HEK293 (cell line): Measurements from ENCODE around the gene EHD1.

Source experiments
- HOXC10 ChIP-seq: sonication (generic); formaldehyde crosslinking; IDR thresholded peaks from 2 replicates; pipeline ENCODE4 v1.8.1; 2023; ENCODE audit warnings: mild to moderate bottlenecking, missing genetic modification reagents
- KLF1 ChIP-seq: fragments of 450-650 bp; formaldehyde crosslinking; IDR thresholded peaks from 2 replicates; pipeline ENCODE4 v1.5.1; 2016; ENCODE audit warnings: missing biosample characterization, missing genetic modification characterization
- REPIN1 ChIP-seq: fragments of 450-650 bp; formaldehyde crosslinking; IDR thresholded peaks from 2 replicates; pipeline ENCODE4 v1.5.1; 2017; ENCODE audit warnings: missing biosample characterization, missing genetic modification characterization, low read depth
- SALL2 ChIP-seq: fragments of 450-650 bp; formaldehyde crosslinking; IDR thresholded peaks from 2 replicates; pipeline ENCODE4 v1.5.0; 2017; ENCODE audit warnings: missing biosample characterization, mild to moderate bottlenecking, missing genetic modification characterization, borderline replicate concordance
- SP3 ChIP-seq: fragments of 450-650 bp; formaldehyde crosslinking; IDR thresholded peaks from 2 replicates; pipeline ENCODE4 v1.5.1; 2016; ENCODE audit warnings: missing biosample characterization, missing genetic modification characterization
- SP7 ChIP-seq: fragments of 450-650 bp; formaldehyde crosslinking; IDR thresholded peaks from 2 replicates; pipeline ENCODE4 v1.5.1; 2016; ENCODE audit warnings: missing biosample characterization, missing genetic modification characterization
- ZBTB20 ChIP-seq: fragments of 450-650 bp; formaldehyde crosslinking; IDR thresholded peaks from 2 replicates; pipeline ENCODE4 v1.5.1; 2016; ENCODE audit warnings: missing biosample characterization, missing genetic modification characterization
- ZIC2 ChIP-seq: fragments of 450-650 bp; formaldehyde crosslinking; IDR thresholded peaks from 2 replicates; pipeline ENCODE4 v1.5.1; 2016; ENCODE audit warnings: missing biosample characterization, missing genetic modification characterization
- ZNF146 ChIP-seq: fragments of 450-650 bp; formaldehyde crosslinking; IDR thresholded peaks from 2 replicates; pipeline ENCODE4 v1.5.1; 2016; ENCODE audit warnings: missing biosample characterization, missing genetic modification characterization
- ZNF211 ChIP-seq: fragments of 450-650 bp; formaldehyde crosslinking; IDR thresholded peaks from 2 replicates; pipeline ENCODE4 v1.5.1; 2016; ENCODE audit warnings: low read depth, missing biosample characterization, missing genetic modification characterization
- ZNF354C ChIP-seq: fragments of 450-650 bp; formaldehyde crosslinking; IDR thresholded peaks from 2 replicates; pipeline ENCODE4 v1.5.1; 2016; ENCODE audit warnings: missing biosample characterization, missing genetic modification characterization, low read depth, borderline replicate concordance
- ZNF501 ChIP-seq: fragments of 450-650 bp; formaldehyde crosslinking; IDR thresholded peaks from 2 replicates; pipeline ENCODE4 v1.5.1; 2016; ENCODE audit warnings: missing biosample characterization, missing genetic modification characterization
- ZNF549 ChIP-seq: fragments of 450-650 bp; IDR thresholded peaks from 2 replicates; pipeline ENCODE4 v1.5.1; 2018; ENCODE audit warnings: missing biosample characterization, missing genetic modification characterization, mild to moderate bottlenecking, inconsistent platforms, moderate library complexity
- ZNF555 ChIP-seq: fragments of 450-650 bp; formaldehyde crosslinking; conservative IDR thresholded peaks from 2 replicates; pipeline ENCODE4 v1.5.1; 2017; ENCODE audit warnings: missing biosample characterization, mild to moderate bottlenecking, missing genetic modification characterization, inconsistent platforms
- ZNF558 ChIP-seq: fragments of 450-650 bp; formaldehyde crosslinking; IDR thresholded peaks from 2 replicates; pipeline ENCODE4 v1.5.1; 2016; ENCODE audit warnings: missing biosample characterization, missing genetic modification characterization
- ZNF626 ChIP-seq: fragments of 450-650 bp; sonication (Bioruptor Pico); formaldehyde crosslinking; IDR thresholded peaks from 2 replicates; pipeline ENCODE4 v1.5.1; 2018; ENCODE audit warnings: missing biosample characterization, missing genetic modification characterization, inconsistent platforms
- ZNF629 ChIP-seq: fragments of 450-650 bp; formaldehyde crosslinking; IDR thresholded peaks from 2 replicates; pipeline ENCODE4 v1.5.1; 2017; ENCODE audit warnings: missing biosample characterization, missing genetic modification characterization
- ZNF654 ChIP-seq: fragments of 450-650 bp; formaldehyde crosslinking; IDR thresholded peaks from 2 replicates; pipeline ENCODE4 v1.5.1; 2016; ENCODE audit warnings: low read depth, missing biosample characterization, missing genetic modification characterization
- ZNF677 ChIP-seq: fragments of 450-650 bp; IDR thresholded peaks from 2 replicates; pipeline ENCODE4 v1.5.0; 2018; ENCODE audit warnings: missing biosample characterization, mild to moderate bottlenecking, missing genetic modification characterization, moderate library complexity
- ZNF701 ChIP-seq: fragments of 450-650 bp; formaldehyde crosslinking; IDR thresholded peaks from 2 replicates; pipeline ENCODE4 v1.5.1; 2016; ENCODE audit warnings: missing biosample characterization, missing genetic modification characterization
- ZNF768 ChIP-seq: fragments of 450-650 bp; formaldehyde crosslinking; IDR thresholded peaks from 2 replicates; pipeline ENCODE4 v1.5.1; 2018; ENCODE audit warnings: missing biosample characterization, mild to moderate bottlenecking, missing genetic modification characterization
- ZNF792 ChIP-seq: fragments of 450-650 bp; formaldehyde crosslinking; IDR thresholded peaks from 2 replicates; pipeline ENCODE4 v1.5.1; 2016; ENCODE audit warnings: missing biosample characterization, missing genetic modification characterization
- ZNF843 ChIP-seq: fragments of 450-650 bp; formaldehyde crosslinking; IDR thresholded peaks from 2 replicates; pipeline ENCODE4 v1.5.1; 2016; ENCODE audit warnings: missing biosample characterization, missing genetic modification characterization
- TF ChIP-seq, protein P1 (sequence below): fragments of 450-650 bp; formaldehyde crosslinking; IDR thresholded peaks from 2 replicates; pipeline ENCODE4 v1.5.1; 2016; ENCODE audit warnings: missing biosample characterization, missing genetic modification characterization
- TF ChIP-seq, protein P2 (sequence below): fragments of 450-650 bp; formaldehyde crosslinking; IDR thresholded peaks from 2 replicates; pipeline ENCODE4 v1.5.1; 2017; ENCODE audit warnings: missing biosample characterization, missing genetic modification characterization
- TF ChIP-seq, protein P3 (sequence below): fragments of 450-650 bp; formaldehyde crosslinking; IDR thresholded peaks from 2 replicates; pipeline ENCODE4 v1.5.1; 2016; ENCODE audit warnings: missing biosample characterization, missing genetic modification characterization
- TF ChIP-seq, protein P4 (sequence below): sonication (generic); formaldehyde crosslinking; IDR thresholded peaks from 2 replicates; pipeline ENCODE4 v1.8.1; 2022; ENCODE audit warnings: mild to moderate bottlenecking, moderate library complexity, missing genetic modification reagents
- TF ChIP-seq, protein P5 (sequence below): IDR thresholded peaks from 2 replicates; pipeline ENCODE4 v1.6.1; 2011; ENCODE audit warnings: mild to moderate bottlenecking, low read depth, low read length, borderline replicate concordance
- TF ChIP-seq, protein P6 (sequence below): fragments of 450-650 bp; formaldehyde crosslinking; IDR thresholded peaks from 2 replicates; pipeline ENCODE4 v1.5.1; 2017; ENCODE audit warnings: missing biosample characterization, mild to moderate bottlenecking, missing genetic modification characterization, moderate library complexity
- TF ChIP-seq, protein P7 (sequence below): fragments of 450-650 bp; formaldehyde crosslinking; IDR thresholded peaks from 2 replicates; pipeline ENCODE4; 2016; ENCODE audit warnings: missing biosample characterization, missing genetic modification characterization

EHD1 gene

DNA sequence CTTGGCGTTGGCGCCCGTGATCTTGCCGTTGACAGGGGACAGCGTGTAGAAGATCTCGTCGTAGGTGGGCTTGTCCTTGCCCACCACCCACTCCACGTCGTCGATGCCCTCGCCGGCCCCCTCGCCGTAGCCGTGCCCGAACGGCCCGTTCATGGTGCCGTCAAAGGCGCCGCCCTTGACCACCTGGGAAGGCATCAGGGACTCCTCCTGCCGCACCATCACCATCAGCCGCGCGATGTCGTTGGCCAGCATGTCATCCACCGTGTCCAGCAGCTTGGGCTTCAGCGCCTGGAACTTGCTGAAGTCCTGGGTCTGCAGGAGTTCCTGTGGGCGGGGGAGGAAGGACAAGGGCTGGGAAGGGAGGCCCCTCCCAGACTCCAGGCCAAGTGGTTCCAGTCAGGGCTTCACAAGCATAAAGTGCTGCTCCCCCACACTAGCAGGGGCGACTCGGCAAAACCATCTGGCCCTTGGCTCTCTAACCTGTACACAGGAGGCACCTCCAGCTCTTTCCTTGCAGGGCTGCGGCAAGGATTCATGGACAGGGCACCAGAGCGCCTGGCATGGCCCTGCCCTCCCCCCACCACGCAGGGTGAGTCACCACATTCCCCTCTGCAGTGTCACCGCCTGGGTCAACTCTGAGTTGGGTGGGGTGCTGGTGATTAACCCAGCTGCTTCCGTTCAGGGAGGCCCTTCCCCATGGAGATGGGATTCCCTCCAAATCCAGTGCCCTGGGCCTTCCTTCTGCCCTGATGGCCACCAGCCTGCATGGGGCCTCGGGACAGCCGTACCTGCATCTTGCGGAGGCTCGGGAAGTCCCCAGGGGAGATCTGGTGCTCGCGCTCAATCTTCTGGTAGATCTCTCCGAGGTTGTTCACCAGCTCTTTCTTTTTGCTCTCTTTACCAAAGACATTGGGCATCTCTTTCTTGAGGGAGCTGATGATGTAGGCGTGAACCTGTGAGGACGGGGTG lies 23.6 kb downstream of the EHD1 start (continued):
- TF ChIP-seq ZNF146 (tag by site-specific recombination): no peak
- no peak for TF ChIP-seq ZNF701 (tag by site-specific recombination)
- peak; percentile 88 for TF ChIP-seq SP7
- TF ChIP-seq ZBTB20 (tag by site-specific recombination): peak; percentile 72
- no peak for TF ChIP-seq ZNF768 (tag by site-specific recombination)
- TF ChIP-seq ZNF211 (tag by site-specific recombination): no peak
- TF ChIP-seq, protein P1, sequence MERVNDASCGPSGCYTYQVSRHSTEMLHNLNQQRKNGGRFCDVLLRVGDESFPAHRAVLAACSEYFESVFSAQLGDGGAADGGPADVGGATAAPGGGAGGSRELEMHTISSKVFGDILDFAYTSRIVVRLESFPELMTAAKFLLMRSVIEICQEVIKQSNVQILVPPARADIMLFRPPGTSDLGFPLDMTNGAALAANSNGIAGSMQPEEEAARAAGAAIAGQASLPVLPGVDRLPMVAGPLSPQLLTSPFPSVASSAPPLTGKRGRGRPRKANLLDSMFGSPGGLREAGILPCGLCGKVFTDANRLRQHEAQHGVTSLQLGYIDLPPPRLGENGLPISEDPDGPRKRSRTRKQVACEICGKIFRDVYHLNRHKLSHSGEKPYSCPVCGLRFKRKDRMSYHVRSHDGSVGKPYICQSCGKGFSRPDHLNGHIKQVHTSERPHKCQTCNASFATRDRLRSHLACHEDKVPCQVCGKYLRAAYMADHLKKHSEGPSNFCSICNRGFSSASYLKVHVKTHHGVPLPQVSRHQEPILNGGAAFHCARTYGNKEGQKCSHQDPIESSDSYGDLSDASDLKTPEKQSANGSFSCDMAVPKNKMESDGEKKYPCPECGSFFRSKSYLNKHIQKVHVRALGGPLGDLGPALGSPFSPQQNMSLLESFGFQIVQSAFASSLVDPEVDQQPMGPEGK: peak; percentile 68
- TF ChIP-seq ZNF354C: no peak
- TF ChIP-seq, protein P2, sequence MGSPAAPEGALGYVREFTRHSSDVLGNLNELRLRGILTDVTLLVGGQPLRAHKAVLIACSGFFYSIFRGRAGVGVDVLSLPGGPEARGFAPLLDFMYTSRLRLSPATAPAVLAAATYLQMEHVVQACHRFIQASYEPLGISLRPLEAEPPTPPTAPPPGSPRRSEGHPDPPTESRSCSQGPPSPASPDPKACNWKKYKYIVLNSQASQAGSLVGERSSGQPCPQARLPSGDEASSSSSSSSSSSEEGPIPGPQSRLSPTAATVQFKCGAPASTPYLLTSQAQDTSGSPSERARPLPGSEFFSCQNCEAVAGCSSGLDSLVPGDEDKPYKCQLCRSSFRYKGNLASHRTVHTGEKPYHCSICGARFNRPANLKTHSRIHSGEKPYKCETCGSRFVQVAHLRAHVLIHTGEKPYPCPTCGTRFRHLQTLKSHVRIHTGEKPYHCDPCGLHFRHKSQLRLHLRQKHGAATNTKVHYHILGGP (tag by site-specific recombination): no peak
- TF ChIP-seq, protein P3, sequence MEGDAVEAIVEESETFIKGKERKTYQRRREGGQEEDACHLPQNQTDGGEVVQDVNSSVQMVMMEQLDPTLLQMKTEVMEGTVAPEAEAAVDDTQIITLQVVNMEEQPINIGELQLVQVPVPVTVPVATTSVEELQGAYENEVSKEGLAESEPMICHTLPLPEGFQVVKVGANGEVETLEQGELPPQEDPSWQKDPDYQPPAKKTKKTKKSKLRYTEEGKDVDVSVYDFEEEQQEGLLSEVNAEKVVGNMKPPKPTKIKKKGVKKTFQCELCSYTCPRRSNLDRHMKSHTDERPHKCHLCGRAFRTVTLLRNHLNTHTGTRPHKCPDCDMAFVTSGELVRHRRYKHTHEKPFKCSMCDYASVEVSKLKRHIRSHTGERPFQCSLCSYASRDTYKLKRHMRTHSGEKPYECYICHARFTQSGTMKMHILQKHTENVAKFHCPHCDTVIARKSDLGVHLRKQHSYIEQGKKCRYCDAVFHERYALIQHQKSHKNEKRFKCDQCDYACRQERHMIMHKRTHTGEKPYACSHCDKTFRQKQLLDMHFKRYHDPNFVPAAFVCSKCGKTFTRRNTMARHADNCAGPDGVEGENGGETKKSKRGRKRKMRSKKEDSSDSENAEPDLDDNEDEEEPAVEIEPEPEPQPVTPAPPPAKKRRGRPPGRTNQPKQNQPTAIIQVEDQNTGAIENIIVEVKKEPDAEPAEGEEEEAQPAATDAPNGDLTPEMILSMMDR (tag by site-specific recombination): no peak
- no peak for TF ChIP-seq ZNF677 (tag by site-specific recombination)
- no peak for TF ChIP-seq REPIN1 (tag by site-specific recombination)
- no peak for TF ChIP-seq ZNF626 (tag by site-specific recombination)
- TF ChIP-seq ZNF555: no peak
- TF ChIP-seq, protein P4, sequence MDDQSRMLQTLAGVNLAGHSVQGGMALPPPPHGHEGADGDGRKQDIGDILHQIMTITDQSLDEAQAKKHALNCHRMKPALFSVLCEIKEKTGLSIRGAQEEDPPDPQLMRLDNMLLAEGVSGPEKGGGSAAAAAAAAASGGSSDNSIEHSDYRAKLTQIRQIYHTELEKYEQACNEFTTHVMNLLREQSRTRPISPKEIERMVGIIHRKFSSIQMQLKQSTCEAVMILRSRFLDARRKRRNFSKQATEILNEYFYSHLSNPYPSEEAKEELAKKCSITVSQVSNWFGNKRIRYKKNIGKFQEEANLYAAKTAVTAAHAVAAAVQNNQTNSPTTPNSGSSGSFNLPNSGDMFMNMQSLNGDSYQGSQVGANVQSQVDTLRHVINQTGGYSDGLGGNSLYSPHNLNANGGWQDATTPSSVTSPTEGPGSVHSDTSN (CRISPR knock-in tag): 0 out of 2 replicates have a peak, but pooled peaks have one; percentile 21
- TF ChIP-seq ZNF549: no peak
- TF ChIP-seq, protein P5, sequence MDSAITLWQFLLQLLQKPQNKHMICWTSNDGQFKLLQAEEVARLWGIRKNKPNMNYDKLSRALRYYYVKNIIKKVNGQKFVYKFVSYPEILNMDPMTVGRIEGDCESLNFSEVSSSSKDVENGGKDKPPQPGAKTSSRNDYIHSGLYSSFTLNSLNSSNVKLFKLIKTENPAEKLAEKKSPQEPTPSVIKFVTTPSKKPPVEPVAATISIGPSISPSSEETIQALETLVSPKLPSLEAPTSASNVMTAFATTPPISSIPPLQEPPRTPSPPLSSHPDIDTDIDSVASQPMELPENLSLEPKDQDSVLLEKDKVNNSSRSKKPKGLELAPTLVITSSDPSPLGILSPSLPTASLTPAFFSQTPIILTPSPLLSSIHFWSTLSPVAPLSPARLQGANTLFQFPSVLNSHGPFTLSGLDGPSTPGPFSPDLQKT: no peak
- peak; percentile 94 for TF ChIP-seq KLF1
- no peak for TF ChIP-seq ZNF558 (tag by site-specific recombination)
- TF ChIP-seq, protein P6, sequence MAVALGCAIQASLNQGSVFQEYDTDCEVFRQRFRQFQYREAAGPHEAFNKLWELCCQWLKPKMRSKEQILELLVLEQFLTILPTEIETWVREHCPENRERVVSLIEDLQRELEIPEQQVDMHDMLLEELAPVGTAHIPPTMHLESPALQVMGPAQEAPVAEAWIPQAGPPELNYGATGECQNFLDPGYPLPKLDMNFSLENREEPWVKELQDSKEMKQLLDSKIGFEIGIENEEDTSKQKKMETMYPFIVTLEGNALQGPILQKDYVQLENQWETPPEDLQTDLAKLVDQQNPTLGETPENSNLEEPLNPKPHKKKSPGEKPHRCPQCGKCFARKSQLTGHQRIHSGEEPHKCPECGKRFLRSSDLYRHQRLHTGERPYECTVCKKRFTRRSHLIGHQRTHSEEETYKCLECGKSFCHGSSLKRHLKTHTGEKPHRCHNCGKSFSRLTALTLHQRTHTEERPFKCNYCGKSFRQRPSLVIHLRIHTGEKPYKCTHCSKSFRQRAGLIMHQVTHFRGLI (tag by site-specific recombination): no peak
- TF ChIP-seq ZNF654 (tag by site-specific recombination): no peak
- TF ChIP-seq ZIC2: peak; percentile 82
- TF ChIP-seq ZNF792 (tag by site-specific recombination): no peak
- TF ChIP-seq, protein P7, sequence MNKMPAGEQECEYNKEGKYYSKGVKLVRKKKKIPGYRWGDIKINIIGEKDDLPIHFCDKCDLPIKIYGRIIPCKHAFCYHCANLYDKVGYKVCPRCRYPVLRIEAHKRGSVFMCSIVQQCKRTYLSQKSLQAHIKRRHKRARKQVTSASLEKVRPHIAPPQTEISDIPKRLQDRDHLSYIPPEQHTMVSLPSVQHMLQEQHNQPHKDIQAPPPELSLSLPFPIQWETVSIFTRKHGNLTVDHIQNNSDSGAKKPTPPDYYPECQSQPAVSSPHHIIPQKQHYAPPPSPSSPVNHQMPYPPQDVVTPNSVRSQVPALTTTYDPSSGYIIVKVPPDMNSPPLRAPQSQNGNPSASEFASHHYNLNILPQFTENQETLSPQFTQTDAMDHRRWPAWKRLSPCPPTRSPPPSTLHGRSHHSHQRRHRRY (tag by site-specific recombination): no peak
- no peak for TF ChIP-seq SALL2 (tag by site-specific recombination)
- TF ChIP-seq ZNF501 (tag by site-specific recombination): no peak
- no peak for TF ChIP-seq HOXC10 (CRISPR knock-in tag)
- TF ChIP-seq SP3 (tag by site-specific recombination): peak; percentile 33; the same call in 1 of the 2 replicates
- no peak for TF ChIP-seq ZNF843 (tag by site-specific recombination)
- TF ChIP-seq ZNF629 (tag by site-specific recombination): peak; percentile 85
